GM19099 (cell line): ENCODE data around the gene FN1.

Experiments
- POLR2A ChIP-seq: IDR thresholded peaks from 3 replicates; pipeline ENCODE4 v1.6.1; 2011; ENCODE audit warnings: low read depth; ENCODE audit not compliant: insufficient read length; ENCODE audit errors: extremely low read depth

FN1 gene

DNA sequence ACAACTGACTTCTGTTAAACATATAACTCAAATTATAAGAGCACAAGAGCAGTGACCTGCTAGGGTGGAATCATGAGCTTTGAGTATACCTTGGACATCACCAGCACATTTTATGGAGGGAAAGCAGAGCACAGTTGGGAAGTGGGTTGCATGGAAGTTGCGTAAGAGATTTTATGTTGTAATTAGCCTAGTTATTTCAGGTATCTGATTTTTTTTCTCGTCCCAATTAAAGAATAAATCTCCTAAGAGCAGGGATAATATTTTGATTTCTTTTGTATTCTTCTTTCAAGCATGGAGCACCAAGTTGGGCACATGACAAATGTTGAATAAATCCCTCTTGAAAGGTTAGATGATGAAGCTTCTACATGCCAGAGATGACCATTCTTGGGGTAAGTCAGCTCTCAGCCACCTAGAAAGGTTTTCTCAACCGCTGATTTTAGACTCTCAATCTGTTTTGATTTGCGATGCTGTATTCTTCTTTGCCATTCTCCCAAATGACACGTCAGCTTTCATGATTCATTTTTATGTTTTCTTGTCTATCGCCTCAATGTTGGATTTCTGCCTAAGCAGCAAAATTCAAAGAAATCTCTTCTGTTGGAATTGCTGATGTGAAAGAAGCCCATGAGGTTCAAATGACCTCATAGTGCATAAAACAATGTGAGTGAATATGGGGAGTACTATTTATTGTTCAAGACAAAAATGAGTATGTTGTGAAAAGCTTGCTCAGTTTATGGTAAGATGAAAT is 15.3 kb upstream of the FN1 start:
- TF ChIP-seq POLR2A, result no peak

DNA sequence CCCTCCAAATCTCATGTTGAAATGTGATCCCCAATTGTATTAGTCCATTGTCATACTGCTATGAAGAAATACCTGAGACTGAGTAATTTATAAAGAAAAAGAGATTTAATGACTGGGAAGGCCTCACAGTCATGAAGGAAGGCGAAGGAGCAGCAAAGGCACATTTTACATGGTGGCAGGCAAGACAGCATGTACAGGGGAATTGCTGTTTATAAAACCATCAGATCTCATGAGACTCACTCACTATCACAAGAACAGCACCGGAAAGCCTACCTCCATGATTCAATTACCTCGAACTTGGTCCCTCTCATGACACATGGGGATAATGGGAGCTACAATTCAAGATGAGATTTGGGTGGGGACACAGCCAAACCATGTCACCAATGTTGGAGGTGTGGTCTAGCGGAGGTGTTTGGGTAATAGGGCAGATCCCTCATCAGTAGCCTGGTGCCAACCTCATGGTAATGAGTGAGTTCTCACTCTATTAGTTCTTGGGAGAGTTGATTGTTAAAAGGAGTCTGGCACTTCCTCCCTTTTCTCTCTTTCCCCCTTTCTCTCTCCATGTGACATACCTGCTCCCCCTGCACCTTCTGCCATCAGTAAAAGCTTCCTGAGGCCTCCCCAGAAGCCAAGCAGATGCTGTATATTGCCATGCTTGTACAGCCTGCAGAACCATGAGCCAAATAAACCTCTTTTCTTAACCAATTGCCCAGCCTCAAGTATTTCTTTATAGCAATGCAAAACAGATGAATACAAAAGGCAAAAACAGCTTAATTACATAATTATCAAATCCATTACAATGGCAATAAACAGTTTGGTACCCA is 14.5 kb upstream of the FN1 start:
- TF ChIP-seq POLR2A, result no peak

DNA sequence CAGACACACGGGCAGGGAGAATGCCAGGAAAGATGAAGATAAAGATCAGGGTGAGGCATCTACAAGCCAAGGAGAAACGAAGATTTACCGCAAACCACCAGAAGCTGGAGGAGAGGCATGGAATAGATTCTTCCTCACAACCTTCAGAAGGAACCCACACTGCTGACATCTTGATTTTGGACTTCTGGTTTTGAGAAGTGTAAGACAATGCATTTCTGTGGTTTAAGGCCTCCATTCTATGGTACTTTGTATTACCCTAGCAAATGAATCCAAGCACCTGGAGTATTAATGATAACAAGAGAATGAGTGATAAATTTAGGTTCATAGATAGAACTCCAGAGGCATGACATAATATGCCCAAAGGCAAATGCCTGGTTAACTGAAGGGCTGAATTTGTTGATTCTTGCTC is 11.8 kb upstream of the FN1 start:
- TF ChIP-seq POLR2A, result no peak

DNA sequence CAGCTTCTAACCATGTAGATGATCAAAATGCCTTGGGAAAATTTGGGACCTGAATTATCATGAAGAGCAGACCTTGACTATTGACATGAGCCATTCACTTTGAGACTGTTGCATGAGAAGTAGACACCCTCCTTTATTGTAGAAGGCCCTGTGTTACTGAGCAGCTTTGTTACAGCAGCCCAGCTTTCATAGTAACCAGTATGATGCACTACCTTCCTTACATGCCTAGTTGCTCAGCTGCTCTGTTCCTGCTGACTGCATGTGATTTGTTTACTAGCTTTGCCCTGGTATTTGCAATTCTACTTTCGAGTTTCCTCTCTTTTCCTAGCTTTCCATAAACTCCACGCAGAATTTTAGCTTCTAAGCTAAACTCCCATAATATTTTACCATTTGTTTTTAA is 11.2 kb upstream of the FN1 start:
- no peak for TF ChIP-seq POLR2A

DNA sequence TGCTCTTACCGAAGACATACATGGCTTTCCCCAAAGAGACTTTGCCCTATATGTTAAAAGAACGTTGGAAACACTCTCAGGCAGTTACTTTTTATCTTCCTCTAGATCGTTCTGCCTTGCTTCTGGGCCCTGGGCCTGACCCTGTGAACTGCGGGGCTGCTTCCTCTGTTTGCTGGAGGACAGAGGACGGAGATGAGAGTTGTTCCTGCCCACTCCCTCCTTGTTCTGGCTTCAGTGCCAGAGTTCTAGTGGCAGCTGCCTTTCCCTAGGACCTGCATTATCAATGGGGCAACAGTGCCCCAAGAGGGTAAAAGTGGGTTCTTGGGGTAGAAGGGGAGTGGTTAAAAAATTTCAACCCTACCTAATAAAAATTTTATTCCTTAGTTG is 6.5 kb upstream of the FN1 start:
- TF ChIP-seq POLR2A, result no peak

- TF ChIP-seq POLR2A, result no peak
Measured at GRCh38 chr2:215441560-215442400, 5.9 kb upstream of the FN1 start.

- TF ChIP-seq POLR2A, result no peak
Measured at GRCh38 chr2:215439980-215440512, 4.2 kb upstream of the FN1 start.

- TF ChIP-seq POLR2A, result no peak
Measured at GRCh38 chr2:215439404-215439803, 3.5 kb upstream of the FN1 start.

GRCh38 chr2:215437614-215438013 is 1.7 kb upstream of the FN1 start:
- no peak for TF ChIP-seq POLR2A

GRCh38 chr2:215436705-215437565 is 1.1 kb upstream of the FN1 start:
- TF ChIP-seq POLR2A, result no peak

- TF ChIP-seq POLR2A, result no peak
Measured at GRCh38 chr2:215435280-215435869, 493 bp downstream of the FN1 start.

DNA sequence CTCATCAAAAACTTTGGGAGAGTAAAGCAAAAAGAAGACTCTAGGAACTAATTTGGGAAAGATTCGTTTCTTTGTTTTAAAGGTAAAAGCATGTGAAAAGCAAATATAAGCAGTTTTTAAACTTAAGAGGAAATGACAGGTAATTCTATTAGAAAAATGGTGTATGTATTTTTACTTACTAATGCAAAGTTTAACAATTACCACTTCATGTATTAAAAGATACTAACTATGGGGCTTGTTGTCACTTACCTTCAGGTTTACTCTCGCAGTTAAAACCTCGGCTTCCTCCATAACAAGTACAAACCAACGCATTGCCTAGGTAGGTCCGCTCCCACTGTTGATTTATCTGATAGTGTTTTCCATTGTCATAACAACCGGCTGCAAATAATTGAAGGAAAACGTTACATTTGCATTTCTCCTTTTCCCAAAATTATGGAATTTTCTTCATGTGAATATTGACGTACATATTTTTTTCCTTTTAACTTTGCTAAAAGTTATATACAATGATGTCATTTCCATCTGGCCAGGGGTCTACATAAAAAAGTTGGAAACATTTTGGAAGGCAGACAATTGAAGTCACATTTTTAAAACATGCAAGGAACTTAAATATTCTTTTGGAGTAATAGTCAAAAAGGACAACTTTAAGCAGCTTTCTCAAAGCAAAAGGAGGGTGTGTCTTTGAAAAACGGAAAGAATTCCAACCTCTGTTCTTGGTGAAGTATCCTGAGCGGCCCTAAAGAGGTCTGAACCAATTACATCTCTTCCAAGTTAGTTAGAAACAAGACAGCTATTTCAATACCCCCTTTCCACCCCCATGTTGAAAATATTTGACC is 1.2 kb downstream of the FN1 start:
- no peak for TF ChIP-seq POLR2A
